Caco-2 (cell line): ENCODE data around the gene GADD45GIP1. TPM values are rescaled to one million over a fixed set of nuclear protein-coding genes. Genes with fewer than 3 reads are reported as not detected.
"Not testable (repeated sequence)": the region's sequence is repeated elsewhere in the genome, so short reads cannot be mapped to it uniquely, and the experiment has no call there.

ENCODE experiments used
- BruUV-seq: library from RNA; stranded (reverse); fragments of 400-500 nt; replicated peaks from 2 replicates; lab custom pipeline; 2021; lab: Mats Ljungman, UMichigan
- CTCF ChIA-PET: fragments of 300-600 bp; sonication (Branson Sonifier 250); formaldehyde crosslinking; loops from one replicate; lab custom pipeline; 2022; ENCODE audit warnings: antibody characterized with exemption; lab: Charles Lee
- POLR2A ChIA-PET: fragments of 300-600 bp; sonication (Branson Sonifier 250); formaldehyde crosslinking; loops from one replicate; lab custom pipeline; 2022; ENCODE audit warnings: antibody characterized with exemption; lab: Charles Lee
- DNase-seq, 2 experiments: peaks; one replicate each; pipeline versions ENCODE4 v3.0.0 to v3.0.0-alpha.2; 2020 to 2022
- H3K27me3 ChIP-seq: replicated peaks from 2 replicates; pipeline ENCODE4 v1.6.0; 2011; ENCODE audit warnings: low read length; ENCODE audit not compliant: control insufficient read depth, insufficient read depth
- H3K36me3 ChIP-seq: 2 replicates; pipeline ENCODE4 v1.5.1; 2011; ENCODE audit warnings: low read length; ENCODE audit not compliant: control insufficient read depth, insufficient read depth
- H3K4me1 ChIP-seq: fragments of 250-450 bp; sonication (Bioruptor Pico); 2 replicates; pipeline ENCODE4 v1.5.1; 2020; ENCODE audit warnings: mild to moderate bottlenecking
- H3K4me3 ChIP-seq: 2 replicates; pipeline ENCODE4 v1.5.1; 2011; ENCODE audit warnings: low read depth, mild to moderate bottlenecking, control low read depth, low read length
- H3K9me3 ChIP-seq: fragments of 250-450 bp; sonication (Bioruptor Pico); 2 replicates; pipeline ENCODE4 v1.5.1; 2020; ENCODE audit warnings: mild to moderate bottlenecking, moderate library complexity
- H3K27ac Mint-ChIP-seq: one replicate; pipeline ENCODE4 v1.8.0; 2022; ENCODE audit warnings: mixed read lengths; ENCODE audit not compliant: unreplicated experiment
- H3K27me3 Mint-ChIP-seq: one replicate; pipeline ENCODE4 v1.8.0; 2022; ENCODE audit warnings: mixed read lengths; ENCODE audit not compliant: insufficient read depth, unreplicated experiment
- H3K36me3 Mint-ChIP-seq: one replicate; pipeline ENCODE4 v1.8.0; 2022; ENCODE audit warnings: mild to moderate bottlenecking, mixed read lengths; ENCODE audit not compliant: insufficient read depth, unreplicated experiment
- H3K4me1 Mint-ChIP-seq: one replicate; pipeline ENCODE4 v1.8.0; 2022; ENCODE audit warnings: low read depth, mixed read lengths; ENCODE audit not compliant: unreplicated experiment
- H3K4me3 Mint-ChIP-seq: one replicate; pipeline ENCODE4 v1.8.0; 2022; ENCODE audit warnings: mild to moderate bottlenecking, moderate library complexity, mixed read lengths; ENCODE audit not compliant: unreplicated experiment
- H3K9me3 Mint-ChIP-seq: one replicate; pipeline ENCODE4 v1.8.0; 2022; ENCODE audit warnings: mixed read lengths; ENCODE audit not compliant: unreplicated experiment
- intact Hi-C: fragments of 100-400 bp; cut with micrococcal nuclease; formaldehyde crosslinking; loops from one replicate; pipeline ENCODE4 v1.10.0; 2022; ENCODE audit not compliant: unreplicated experiment
- total RNA-seq: library from RNA; stranded (reverse); gene quantifications from 2 replicates; pipeline ENCODE4 v1.2.3, GENCODE V29; 2022
- TF ChIP-seq, protein P1 (sequence below), 2 experiments: fragments of 200-600 bp in 1 of 2; IDR thresholded peaks; 1 replicate in 1 of 2; 2 replicates in 1 of 2; pipeline versions ENCODE4 v1.5.1 to v1.8.0; 2011 to 2022; ENCODE audit warnings: antibody characterized with exemption in 1 of 2, control low read depth in 1 of 2, inconsistent platforms in 1 of 2, low read depth in 1 of 2, low read length in 1 of 2, mild to moderate bottlenecking in 1 of 2, moderate library complexity in 1 of 2; ENCODE audit not compliant: insufficient read depth in 1 of 2, severe bottlenecking in 1 of 2, unreplicated experiment in 1 of 2

GADD45GIP1 gene
- total RNA-seq, 1 experiment from 2014 or later, result 39.3 TPM

DNA sequence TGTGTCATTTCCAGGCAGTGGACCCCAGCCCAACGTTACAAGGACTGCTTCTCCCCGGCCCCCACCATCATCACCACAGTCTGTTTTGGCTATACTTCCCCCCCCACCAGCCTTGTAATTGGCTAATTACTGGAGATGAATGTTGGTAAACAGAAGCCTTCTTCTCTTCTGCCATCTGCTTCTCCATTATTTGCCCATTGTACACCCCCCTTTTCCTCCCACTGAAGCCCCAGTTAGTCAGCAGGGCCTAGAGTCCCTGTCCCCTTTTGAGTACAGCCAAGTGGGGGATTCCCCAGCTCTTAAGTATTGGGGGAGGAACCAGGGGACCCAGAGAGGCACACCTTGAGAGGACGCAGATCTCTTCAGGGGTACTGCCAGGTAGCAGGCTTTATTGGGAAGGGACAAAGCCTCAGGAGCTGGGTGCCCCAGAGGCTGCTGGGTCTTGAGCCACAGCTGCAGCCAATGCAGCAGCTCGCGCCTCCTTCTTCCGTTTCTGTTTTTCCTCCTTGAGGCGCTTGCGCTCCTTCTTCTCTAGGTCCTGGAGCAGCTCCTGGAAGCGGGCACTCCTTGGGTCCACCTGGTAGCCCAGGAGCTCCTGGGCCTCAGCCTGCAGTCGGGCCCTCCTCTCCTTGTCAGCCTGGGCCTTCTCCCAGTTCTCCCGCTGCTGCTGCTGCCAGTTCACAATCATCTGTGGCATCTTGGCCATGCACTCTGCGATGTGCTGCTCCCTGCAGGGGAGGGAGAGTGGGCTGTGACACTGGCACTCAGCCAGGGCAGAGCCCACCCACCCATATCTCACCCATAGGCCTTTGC is 3.0 kb downstream of the GADD45GIP1 start:
- Mint-ChIP-seq H3K4me1 (peaks cover 13% of the 10 kb centered on the region), H3K27ac (peak overlapping the region; percentile 77), H3K9me3 (no peaks in the 10 kb centered on the region), H3K27me3 (no peaks in the 10 kb centered on the region), H3K4me3 (no peak overlapping the region), H3K36me3 (peaks cover 82% of the 10 kb centered on the region)
- intact Hi-C loops, result no loop called here
- BruUV-seq, result no TSS peak
- Histone ChIP-seq H3K4me1 (peaks cover 9% of the 10 kb centered on the region; the same call in 1 of the 2 replicates), H3K4me3 (no peak overlapping the region), H3K9me3 (no peaks in the 10 kb centered on the region), H3K36me3 (peaks cover 4% of the 10 kb centered on the region), H3K27me3 (no peaks in the 10 kb centered on the region)
- no peak for DNase-seq
- TF ChIP-seq, protein P1, sequence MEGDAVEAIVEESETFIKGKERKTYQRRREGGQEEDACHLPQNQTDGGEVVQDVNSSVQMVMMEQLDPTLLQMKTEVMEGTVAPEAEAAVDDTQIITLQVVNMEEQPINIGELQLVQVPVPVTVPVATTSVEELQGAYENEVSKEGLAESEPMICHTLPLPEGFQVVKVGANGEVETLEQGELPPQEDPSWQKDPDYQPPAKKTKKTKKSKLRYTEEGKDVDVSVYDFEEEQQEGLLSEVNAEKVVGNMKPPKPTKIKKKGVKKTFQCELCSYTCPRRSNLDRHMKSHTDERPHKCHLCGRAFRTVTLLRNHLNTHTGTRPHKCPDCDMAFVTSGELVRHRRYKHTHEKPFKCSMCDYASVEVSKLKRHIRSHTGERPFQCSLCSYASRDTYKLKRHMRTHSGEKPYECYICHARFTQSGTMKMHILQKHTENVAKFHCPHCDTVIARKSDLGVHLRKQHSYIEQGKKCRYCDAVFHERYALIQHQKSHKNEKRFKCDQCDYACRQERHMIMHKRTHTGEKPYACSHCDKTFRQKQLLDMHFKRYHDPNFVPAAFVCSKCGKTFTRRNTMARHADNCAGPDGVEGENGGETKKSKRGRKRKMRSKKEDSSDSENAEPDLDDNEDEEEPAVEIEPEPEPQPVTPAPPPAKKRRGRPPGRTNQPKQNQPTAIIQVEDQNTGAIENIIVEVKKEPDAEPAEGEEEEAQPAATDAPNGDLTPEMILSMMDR (IDR thresholded peaks at IDR 0.05; ENCODE audit: insufficient read depth in 1 of 2, low read depth in 1 of 2, low read length in 1 of 2, severe bottlenecking in 1 of 2, unreplicated experiment in 1 of 2), result no peak
- ChIA-PET CTCF (interaction anchor here (0.8 kb wide), 1 partner anchor 11 kb away, joined by 3 read pairs; no protein-coding TSS in a partner anchor), POLR2A (no interaction called here)

DNA sequence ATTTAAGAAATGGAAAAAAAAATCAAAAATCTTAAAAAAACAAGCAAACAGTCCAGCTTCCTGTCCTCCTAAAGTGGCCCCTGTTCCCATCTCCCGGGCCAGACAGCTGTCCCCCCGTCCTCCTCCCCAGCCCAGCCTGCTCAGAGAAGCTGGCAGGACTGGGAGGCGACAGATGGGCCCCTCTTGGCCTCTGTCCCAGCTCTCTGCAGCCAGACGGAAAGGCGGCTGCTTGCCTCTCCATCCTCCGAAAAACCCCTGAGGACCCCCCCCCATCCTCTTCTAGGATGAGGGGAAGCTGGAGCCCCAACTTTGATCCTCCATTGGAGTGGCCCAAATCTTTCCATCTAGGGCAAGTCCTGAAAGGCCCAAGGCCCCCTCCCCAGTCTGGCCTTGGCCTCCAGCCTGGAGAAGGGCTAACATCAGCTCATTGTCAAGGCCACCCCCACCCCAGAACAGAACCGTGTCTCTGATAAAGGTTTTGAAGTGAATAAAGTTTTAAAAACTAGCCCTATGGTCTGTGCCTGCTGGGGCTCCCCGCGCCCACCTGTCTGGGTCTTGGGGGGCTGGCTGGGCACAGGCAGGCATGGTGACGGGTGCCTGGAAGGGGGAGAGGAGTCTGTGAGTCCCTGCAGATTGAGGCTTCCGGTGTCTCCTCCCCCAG is 3.8 kb downstream of the GADD45GIP1 start:
- TSS peak; percentile 86 for BruUV-seq
- CTCF ChIA-PET, result interaction anchor here (0.5 kb wide), 1 partner anchor 27 kb away, joined by 3 read pairs; no protein-coding TSS in a partner anchor
- Mint-ChIP-seq H3K27ac (no peak overlapping the region), H3K9me3 (no peaks in the 10 kb centered on the region), H3K36me3 (peaks cover 89% of the 10 kb centered on the region), H3K27me3 (no peaks in the 10 kb centered on the region), H3K4me1 (peaks cover 13% of the 10 kb centered on the region), H3K4me3 (no peak overlapping the region)
- POLR2A ChIA-PET, result no interaction called here
- H3K4me3 ChIP-seq, result no peak overlapping the region
- TF ChIP-seq, protein P1 (IDR thresholded peaks at IDR 0.05; ENCODE audit: insufficient read depth in 1 of 2, low read depth in 1 of 2, low read length in 1 of 2, severe bottlenecking in 1 of 2, unreplicated experiment in 1 of 2), result no peak
- H3K9me3 ChIP-seq, result no peaks in the 10 kb centered on the region
- intact Hi-C loops, result no loop called here
- peaks cover 4% of the 10 kb centered on the region for H3K36me3 ChIP-seq
- H3K27me3 ChIP-seq, result no peaks in the 10 kb centered on the region
- no peak for DNase-seq
- peaks cover 9% of the 10 kb centered on the region; the same call in 1 of the 2 replicates for H3K4me1 ChIP-seq

DNA sequence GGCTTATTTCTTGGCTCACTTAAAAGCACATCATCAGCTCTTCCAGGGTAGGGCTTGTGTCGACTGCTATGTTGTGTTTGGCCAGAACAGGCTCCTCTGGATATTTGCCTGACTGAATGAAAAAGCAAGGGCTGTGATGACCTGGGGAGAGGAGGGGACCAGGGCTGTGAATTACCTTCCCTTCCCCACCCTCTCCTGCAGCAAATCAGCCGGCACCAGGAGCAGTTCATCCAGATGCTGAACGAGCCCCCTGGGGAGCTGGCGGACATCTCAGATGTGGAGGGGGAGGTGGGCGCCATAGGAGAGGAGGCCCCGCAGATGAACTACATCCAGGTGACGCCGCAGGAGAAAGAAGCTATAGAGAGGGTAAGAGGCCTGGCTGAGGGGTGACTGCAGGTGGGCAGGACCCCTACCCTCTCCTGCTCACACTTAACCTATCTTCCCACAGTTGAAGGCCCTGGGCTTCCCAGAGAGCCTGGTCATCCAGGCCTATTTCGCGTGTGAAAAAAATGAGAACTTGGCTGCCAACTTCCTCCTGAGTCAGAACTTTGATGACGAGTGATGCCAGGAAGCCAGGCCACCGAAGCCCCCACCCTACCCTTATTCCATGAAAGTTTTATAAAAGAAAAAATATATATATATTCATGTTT is 4.4 kb downstream of the GADD45GIP1 start:
- CTCF ChIA-PET, result interaction anchor here (0.5 kb wide), 1 partner anchor 27 kb away, joined by 3 read pairs; no protein-coding TSS in a partner anchor
- Mint-ChIP-seq H3K9me3 (no peaks in the 10 kb centered on the region), H3K36me3 (peaks cover 96% of the 10 kb centered on the region), H3K27me3 (no peaks in the 10 kb centered on the region), H3K4me3 (no peak overlapping the region), H3K27ac (no peak overlapping the region), H3K4me1 (peaks cover 13% of the 10 kb centered on the region)
- no TSS peak for BruUV-seq
- H3K36me3 ChIP-seq, result peaks cover 4% of the 10 kb centered on the region
- no peak for DNase-seq
- TF ChIP-seq, protein P1 (IDR thresholded peaks at IDR 0.05; ENCODE audit: insufficient read depth in 1 of 2, low read depth in 1 of 2, low read length in 1 of 2, severe bottlenecking in 1 of 2, unreplicated experiment in 1 of 2), result no peak
- H3K9me3 ChIP-seq, result no peaks in the 10 kb centered on the region
- H3K27me3 ChIP-seq, result no peaks in the 10 kb centered on the region
- H3K4me3 ChIP-seq, result no peak overlapping the region
- POLR2A ChIA-PET, result no interaction called here
- intact Hi-C loops, result no loop called here
- H3K4me1 ChIP-seq, result peaks cover 9% of the 10 kb centered on the region; the same call in 1 of the 2 replicates

DNA sequence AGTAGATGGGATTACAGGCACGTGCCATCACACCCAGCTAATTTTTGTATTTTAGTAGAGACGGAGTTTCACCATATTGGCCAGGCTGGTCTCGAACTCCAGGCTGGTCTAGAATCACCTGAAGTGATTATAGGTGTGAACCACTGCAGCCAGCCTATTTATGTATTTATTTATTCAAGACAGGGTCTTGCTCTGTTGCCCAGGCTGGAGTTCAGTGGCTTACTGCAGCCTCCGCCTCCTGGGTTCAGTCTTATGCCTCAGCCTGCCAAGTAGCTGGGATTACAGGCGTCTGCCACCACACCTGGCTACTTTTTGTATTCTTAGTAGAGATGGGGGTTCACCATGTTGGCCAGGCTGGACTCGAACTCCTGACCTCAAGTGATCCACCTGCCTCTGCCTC is 5.0 kb downstream of the GADD45GIP1 start:
- H3K36me3 Mint-ChIP-seq, result peaks cover 96% of the 10 kb centered on the region
- H3K27ac Mint-ChIP-seq, DNase-seq, CTCF ChIA-PET, H3K4me1 ChIP-seq, POLR2A ChIA-PET, intact Hi-C loops, BruUV-seq, H3K27me3 Mint-ChIP-seq, H3K4me3 Mint-ChIP-seq, H3K4me3 ChIP-seq, H3K9me3 ChIP-seq, H3K36me3 ChIP-seq, H3K9me3 Mint-ChIP-seq, H3K27me3 ChIP-seq: not testable (repeated sequence)
- H3K4me1 Mint-ChIP-seq, result peaks cover 13% of the 10 kb centered on the region
